AG09319 (cell line): ENCODE measurements around the gene TFCP2L1.
"Not testable (repeated sequence)": the region's sequence is repeated elsewhere in the genome, so short reads cannot be mapped to it uniquely, and the experiment has no call there.

Source experiments
- DNase-seq: peaks from one replicate; pipeline ENCODE4 v3.0.0-alpha.2; 2010; ENCODE audit warnings: low read depth; ENCODE audit errors: extremely low read depth
- TF ChIP-seq, protein P1 (sequence below): IDR thresholded peaks from 2 replicates; pipeline ENCODE4 v1.5.1; 2011; ENCODE audit warnings: low read depth, mild to moderate bottlenecking, inconsistent platforms, low read length, moderate library complexity

TFCP2L1 gene

DNA sequence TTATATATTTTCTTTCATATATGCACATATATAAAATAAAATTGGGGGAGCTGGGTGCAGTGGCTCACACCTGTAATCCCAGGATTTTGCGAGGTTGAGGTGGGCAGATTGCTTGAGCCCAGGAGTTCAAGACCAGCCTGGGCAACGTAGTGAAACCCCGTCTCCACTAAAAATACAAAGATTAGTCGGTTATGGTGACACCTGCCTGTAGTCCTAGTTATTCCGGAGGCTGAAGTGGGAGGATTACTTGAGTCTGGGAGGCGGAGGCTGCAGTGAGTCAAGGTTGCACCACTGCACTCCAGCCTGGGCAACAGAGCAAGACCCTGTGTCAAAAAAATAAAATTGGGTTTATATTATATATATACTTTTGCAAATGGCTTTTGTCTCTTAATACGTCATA, 39.6 kb upstream of the TFCP2L1 start:
- TF ChIP-seq, protein P1, sequence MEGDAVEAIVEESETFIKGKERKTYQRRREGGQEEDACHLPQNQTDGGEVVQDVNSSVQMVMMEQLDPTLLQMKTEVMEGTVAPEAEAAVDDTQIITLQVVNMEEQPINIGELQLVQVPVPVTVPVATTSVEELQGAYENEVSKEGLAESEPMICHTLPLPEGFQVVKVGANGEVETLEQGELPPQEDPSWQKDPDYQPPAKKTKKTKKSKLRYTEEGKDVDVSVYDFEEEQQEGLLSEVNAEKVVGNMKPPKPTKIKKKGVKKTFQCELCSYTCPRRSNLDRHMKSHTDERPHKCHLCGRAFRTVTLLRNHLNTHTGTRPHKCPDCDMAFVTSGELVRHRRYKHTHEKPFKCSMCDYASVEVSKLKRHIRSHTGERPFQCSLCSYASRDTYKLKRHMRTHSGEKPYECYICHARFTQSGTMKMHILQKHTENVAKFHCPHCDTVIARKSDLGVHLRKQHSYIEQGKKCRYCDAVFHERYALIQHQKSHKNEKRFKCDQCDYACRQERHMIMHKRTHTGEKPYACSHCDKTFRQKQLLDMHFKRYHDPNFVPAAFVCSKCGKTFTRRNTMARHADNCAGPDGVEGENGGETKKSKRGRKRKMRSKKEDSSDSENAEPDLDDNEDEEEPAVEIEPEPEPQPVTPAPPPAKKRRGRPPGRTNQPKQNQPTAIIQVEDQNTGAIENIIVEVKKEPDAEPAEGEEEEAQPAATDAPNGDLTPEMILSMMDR: no peak
- no peak for DNase-seq

DNA sequence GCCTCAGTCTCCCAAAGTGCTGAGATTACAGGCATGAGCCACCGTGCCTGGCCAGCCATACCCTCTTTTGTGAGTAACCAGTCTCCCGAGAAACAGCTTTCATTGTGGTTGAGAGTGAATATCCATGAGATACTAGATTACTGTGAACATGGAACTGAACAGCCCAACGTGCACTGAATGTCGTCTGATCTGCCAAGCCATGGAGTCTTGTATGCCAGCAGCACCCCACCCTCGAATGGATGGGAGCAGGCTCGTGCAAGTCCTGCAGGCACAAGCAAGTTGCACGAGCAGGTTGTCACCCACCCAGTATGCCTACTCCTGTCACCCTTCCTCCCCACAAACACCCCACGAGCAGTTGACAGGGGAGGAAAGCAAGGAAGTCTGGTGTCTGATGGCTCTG, 36.5 kb upstream of the TFCP2L1 start:
- no peak for DNase-seq
- TF ChIP-seq, protein P1: no peak

DNA sequence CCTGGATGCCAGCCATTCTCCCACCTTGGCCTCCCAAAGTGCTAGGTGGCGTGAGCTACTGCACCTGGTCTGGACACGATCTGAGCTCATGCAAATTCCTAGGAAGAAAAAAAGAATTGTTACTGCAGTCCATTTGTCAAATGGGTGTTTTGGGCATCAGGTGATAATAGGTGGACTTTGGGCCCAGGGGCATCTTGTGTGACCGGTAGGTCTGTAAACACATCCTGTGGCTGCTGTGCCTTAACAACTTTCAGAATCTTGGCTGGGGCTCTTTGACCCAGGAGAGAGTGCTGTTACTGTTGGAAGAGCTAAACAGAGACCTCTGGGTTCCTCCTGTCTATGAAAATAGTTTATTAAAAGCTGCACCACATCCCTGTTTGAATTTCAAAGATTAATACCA, 34.9 kb upstream of the TFCP2L1 start:
- no peak for DNase-seq
- TF ChIP-seq, protein P1: no peak

DNA sequence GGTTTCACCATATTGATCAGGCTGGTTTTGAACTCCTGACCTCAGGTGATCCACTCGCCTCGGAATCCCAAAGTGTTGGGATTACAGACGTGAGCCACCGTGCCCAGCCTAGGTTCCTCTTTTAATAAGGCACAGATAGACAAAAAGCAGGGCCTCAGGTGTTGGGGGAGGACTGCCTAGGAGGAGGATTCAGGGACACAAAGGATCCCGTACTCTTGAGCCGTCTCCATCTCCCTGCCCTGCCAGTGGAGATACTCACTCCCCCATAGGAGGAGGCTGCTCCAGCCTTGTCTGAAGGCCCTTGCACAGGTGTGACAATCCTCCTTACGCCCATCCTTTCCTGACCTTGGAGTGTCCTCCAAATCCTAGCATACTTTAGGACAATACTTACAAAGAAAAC, 32.0 kb upstream of the TFCP2L1 start:
- no peak for DNase-seq
- TF ChIP-seq, protein P1: no peak

DNA sequence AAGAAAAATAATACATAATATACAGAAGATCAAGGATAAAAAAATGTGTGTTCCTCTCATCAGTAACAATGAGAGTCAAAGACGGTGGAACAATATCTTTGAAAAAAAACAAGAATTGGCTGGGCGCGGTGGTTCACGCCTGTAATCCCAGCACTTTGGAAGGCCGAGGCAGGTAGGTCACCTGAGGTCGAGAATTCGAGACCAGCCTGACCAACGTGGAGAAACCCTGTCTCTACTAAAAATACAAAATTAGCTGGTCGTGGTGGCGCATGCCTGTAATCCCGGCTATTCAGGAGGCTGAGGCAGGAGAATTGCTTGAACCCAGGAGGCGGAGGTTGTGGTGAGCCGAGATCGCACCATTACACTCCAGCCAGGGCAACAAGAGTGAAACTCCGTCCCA, 28.7 kb upstream of the TFCP2L1 start:
- DNase-seq: not testable (repeated sequence)

DNA sequence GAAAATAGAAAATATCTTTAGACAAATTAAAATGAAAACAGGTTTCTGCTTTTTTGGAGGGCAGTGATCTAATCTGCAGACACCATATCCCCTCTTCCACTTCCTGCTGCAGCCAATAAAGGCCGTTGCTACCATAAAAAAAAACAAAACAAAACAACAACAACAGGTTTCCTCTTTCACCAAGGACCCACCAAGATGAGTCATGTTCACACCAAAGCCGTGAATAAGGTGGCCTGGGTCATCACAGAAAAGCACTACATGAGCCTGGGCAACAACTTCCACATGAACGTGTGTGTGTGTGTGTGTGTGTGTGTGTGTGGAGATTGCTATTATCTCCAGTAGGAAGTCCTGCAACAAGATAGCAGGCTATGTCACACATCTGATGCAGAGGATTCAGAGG, 24.8 kb upstream of the TFCP2L1 start:
- TF ChIP-seq, protein P1: no peak
- DNase-seq: no peak

DNA sequence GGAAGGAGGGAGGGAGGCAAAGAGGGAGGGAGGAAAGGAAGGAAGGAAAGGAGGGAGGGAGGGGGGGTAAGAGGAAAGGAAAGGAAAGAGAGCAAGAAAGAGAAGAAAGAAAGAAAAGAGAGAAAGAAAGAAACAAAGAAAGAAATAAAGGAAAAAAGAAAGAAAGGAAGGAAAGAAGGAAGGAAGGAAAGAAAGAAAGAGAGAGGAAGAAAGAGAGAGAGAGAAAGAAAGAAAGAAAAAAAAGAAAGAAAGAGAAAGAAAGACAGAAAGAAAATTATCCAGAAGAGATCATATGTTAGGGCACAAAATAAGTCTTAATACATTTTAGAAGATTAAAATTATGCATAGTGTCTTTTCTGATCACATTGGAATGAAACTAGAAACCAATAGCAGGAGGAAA, 24.3 kb upstream of the TFCP2L1 start:
- TF ChIP-seq, protein P1: no peak
- DNase-seq: no peak

DNA sequence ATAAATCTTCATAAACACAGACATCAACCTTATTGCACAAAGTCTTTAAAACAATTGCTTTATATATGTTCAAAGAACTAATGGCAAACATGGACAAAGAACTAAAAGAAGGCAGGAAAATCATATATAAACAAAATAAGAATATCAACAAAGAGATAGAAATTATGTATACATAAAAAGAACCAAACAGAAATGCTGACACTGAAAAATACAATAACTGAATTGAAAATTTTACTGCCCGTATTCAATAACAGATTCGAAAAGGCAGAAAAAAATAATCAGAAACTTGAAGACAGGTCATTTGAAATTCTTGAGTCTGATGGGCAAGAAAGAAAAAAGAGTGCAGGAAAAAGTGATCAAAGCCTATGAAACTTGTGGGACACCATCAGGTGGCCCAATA, 22.0 kb upstream of the TFCP2L1 start:
- no peak for DNase-seq
- TF ChIP-seq, protein P1: no peak
